Thoracic aorta (tissue), 2 donors: ENCODE measurements around the gene CHRD. TPM values are rescaled to one million over a fixed set of nuclear protein-coding genes. Genes with fewer than 3 reads are reported as not detected.

ENCODE experiments used
- ATAC-seq: fragments of 150-250 bp; one replicate; pipeline ENCODE4 v1.8.0; 2017; ENCODE audit warnings: low read depth; ENCODE audit not compliant: insufficient number of reproducible peaks, low FRiP score
- DNase-seq: peaks from one replicate; pipeline ENCODE4 v3.0.0-alpha.2; 2020; ENCODE audit warnings: low spot score
- H3K27ac ChIP-seq, 2 donors: fragments of 200-600 bp; sonication (generic); 1 replicate in 1 of 2; 2 replicates in 1 of 2; pipeline ENCODE4 v1.5.1; 2016; ENCODE audit warnings: mild to moderate bottlenecking in 2 of 2, moderate library complexity in 2 of 2
- H3K27me3 ChIP-seq: fragments of 200-600 bp; sonication (generic); replicated peaks from 2 replicates; pipeline ENCODE4 v1.6.0; 2016; ENCODE audit warnings: mild to moderate bottlenecking; ENCODE audit not compliant: insufficient read depth
- H3K36me3 ChIP-seq: fragments of 200-600 bp; sonication (generic); one replicate; pipeline ENCODE4 v1.5.1; 2016
- H3K4me1 ChIP-seq, 2 donors: fragments of 200-600 bp; sonication (generic); 1 replicate in 1 of 2; 2 replicates in 1 of 2; pipeline versions ENCODE4 v1.5.1 to v1.6.0; 2016; ENCODE audit warnings: low read depth in 2 of 2, mild to moderate bottlenecking in 1 of 2; ENCODE audit not compliant: control insufficient read depth in 1 of 2
- H3K4me3 ChIP-seq: fragments of 200-600 bp; sonication (generic); 2 replicates; pipeline ENCODE4 v1.5.1; 2016; ENCODE audit warnings: mild to moderate bottlenecking
- H3K9me3 ChIP-seq: fragments of 200-600 bp; sonication (generic); 2 replicates; pipeline ENCODE4 v1.5.1; 2016
- total RNA-seq, 2 donors: library from RNA; depleted of rRNA; stranded (reverse); fragments of >200 nt; gene quantifications; one replicate each; pipeline versions ENCODE4 v1.1.0 to v1.2.3, GENCODE V29; 2016
- TF ChIP-seq, protein P1 (sequence below): fragments of 200-600 bp; sonication (generic); IDR thresholded peaks from one replicate; pipeline ENCODE4 v1.5.1; 2019; ENCODE audit warnings: antibody characterized with exemption

Gene CHRD
- total RNA-seq, 2 donors from 2014 or later: 19.5 to 21.7 TPM

DNA sequence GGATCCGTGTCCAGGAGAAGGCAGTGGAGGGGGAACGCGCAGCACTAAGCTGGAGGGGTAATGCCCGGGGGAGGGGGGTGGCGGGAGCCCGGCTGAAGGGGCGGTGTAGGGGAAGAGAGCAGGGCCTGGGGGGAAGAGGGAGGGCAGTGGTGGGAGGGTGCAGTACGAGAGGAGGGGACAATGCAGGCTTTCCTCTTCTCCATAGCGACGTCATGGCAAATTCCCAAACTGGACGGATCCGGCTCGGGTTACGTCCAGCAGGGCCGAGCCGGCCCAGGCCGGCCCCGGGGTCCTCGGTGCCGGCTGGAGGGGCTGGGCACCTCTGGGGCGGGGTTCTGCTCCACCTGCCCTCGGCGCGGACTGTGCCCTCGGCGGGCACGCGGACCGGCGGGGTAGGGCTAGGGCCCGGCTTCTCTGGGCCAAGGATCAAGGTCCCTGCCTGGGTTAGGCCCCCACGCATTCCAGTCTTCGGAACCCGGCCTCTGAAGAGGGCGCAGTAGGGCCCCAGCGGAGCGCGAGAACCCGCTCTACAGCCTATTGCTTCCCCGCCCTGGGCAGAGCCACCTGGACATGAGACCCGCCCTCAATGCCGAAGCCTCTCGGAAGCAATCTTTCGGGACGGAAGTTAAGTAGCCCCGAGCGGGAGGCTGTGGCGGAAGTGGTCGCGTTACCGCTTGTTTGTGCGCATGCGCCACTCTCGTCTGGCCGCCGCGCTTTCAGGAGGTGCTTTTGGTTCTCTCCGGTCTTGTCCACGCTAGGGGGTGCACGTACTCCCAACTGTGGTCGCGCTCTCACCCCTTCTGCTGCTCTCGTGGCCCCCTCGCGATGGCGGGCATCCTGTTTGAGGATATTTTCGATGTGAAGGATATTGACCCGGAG lies 16.9 kb upstream of the CHRD start:
- Histone ChIP-seq H3K36me3 (peaks cover under 1% of the 10 kb centered on the region), H3K27me3 (no peaks in the 10 kb centered on the region), H3K4me1 (peaks cover 11 to 27% of the 10 kb centered on the region in 2 donors), H3K9me3 (no peaks in the 10 kb centered on the region), H3K27ac (peak overlapping the region; percentile 95 to 100), H3K4me3 (peak overlapping the region; percentile 98)
- TF ChIP-seq, protein P1, sequence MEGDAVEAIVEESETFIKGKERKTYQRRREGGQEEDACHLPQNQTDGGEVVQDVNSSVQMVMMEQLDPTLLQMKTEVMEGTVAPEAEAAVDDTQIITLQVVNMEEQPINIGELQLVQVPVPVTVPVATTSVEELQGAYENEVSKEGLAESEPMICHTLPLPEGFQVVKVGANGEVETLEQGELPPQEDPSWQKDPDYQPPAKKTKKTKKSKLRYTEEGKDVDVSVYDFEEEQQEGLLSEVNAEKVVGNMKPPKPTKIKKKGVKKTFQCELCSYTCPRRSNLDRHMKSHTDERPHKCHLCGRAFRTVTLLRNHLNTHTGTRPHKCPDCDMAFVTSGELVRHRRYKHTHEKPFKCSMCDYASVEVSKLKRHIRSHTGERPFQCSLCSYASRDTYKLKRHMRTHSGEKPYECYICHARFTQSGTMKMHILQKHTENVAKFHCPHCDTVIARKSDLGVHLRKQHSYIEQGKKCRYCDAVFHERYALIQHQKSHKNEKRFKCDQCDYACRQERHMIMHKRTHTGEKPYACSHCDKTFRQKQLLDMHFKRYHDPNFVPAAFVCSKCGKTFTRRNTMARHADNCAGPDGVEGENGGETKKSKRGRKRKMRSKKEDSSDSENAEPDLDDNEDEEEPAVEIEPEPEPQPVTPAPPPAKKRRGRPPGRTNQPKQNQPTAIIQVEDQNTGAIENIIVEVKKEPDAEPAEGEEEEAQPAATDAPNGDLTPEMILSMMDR: peak; percentile 49
- peak; percentile 77 for ATAC-seq
- DNase-seq: peak; percentile 72

DNA sequence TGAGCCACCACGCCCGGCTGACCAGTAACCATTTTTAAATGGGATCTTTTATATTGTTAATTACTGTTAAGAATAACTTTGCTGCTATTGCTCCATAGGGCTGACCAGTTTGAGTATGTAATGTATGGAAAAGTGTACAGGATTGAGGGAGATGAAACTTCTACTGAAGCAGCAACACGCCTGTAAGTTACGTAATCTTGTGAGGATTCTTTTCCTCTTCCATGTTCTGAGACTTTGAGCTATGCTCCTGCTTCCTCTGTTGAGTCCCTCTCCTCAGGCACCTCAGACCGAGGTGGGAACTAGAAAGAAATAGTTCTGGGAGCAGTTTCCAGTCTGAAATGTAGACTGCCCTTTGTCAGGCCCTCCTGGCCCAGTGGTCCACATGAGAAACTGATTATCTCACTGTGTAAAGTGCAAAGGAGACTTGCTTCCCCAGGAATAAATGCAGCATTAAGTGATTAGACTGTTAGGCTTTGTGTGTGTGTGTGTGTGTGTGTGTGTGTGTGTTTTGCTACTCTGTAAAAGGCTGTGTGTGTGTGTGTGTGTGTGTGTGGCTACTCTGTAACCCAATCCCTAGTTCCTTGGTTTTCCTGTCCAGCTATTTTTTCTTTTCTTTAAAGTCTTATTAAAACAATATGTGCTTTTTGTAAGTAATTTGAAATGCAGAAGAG lies 13.1 kb upstream of the CHRD start:
- Histone ChIP-seq H3K4me1 (peaks cover 22 to 50% of the 10 kb centered on the region in 2 donors), H3K9me3 (no peaks in the 10 kb centered on the region), H3K36me3 (no peaks in the 10 kb centered on the region), H3K27ac (no peak overlapping the region), H3K27me3 (no peaks in the 10 kb centered on the region), H3K4me3 (no peak overlapping the region)
- ATAC-seq: no peak
- TF ChIP-seq, protein P1: no peak
- DNase-seq: no peak

DNA sequence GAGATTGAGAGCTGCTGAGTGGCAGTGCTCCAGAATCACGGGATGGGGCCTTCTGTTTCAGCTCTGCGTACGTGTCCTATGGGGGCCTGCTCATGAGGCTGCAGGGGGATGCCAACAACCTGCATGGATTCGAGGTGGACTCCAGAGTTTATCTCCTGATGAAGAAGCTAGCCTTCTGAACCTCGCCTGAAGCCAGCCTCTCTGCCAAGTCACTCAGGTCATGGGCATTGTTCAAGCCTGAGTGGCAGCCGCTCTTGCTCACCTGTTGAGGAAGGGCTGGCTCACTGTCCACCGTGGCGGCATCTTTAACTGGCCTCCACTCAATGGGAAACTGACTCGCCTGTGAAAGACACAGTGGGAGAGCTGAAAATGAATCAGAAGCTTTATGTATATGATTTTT lies 11.7 kb upstream of the CHRD start:
- H3K36me3 ChIP-seq: no peaks in the 10 kb centered on the region
- TF ChIP-seq, protein P1: no peak

DNA sequence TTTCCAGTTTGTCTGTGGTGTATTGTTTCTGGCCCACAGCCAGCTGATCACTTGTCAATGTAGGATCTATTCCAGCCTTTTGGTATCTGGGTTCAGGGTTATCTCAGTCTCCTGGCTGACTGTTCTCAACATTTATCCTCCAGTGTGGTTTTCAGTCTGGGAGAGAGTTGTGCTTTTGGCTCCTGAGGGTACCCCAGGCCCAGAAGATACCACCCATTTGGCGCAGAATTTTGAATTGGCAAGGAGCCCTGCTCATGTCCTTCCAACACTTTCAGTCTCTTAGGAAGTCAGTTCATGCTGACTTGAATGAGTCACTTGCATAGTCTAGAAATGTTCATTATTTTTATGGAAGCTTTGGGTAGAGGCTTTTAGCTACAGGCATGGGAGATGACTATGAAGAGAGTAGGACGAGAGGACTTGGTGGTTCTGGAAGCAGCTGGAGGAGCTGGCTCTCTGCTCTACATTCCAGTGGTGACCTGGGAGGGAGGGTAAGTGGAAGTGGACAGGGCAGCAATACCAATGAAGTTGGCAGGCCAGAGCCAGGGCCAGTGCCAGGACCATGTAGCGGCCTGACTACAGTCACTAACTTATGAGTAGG lies 11.2 kb upstream of the CHRD start:
- Histone ChIP-seq H3K4me1 (peaks cover 20 to 47% of the 10 kb centered on the region in 2 donors), H3K27me3 (no peaks in the 10 kb centered on the region), H3K9me3 (no peaks in the 10 kb centered on the region), H3K4me3 (peak overlapping the region; percentile 16), H3K27ac (peak overlapping the region; percentile 48 to 81), H3K36me3 (no peaks in the 10 kb centered on the region)
- TF ChIP-seq, protein P1: no peak
- DNase-seq (no peak), ATAC-seq (peak; percentile 10)

More for the DNA sequence above, 11.7 kb upstream of the CHRD start:
- Histone ChIP-seq H3K4me1 (peaks cover 22 to 52% of the 10 kb centered on the region in 2 donors), H3K9me3 (no peaks in the 10 kb centered on the region), H3K27me3 (no peaks in the 10 kb centered on the region), H3K4me3 (no peak overlapping the region), H3K27ac (peak overlapping the region; percentile 48 to 81)
- ATAC-seq (no peak), DNase-seq (no peak)

DNA sequence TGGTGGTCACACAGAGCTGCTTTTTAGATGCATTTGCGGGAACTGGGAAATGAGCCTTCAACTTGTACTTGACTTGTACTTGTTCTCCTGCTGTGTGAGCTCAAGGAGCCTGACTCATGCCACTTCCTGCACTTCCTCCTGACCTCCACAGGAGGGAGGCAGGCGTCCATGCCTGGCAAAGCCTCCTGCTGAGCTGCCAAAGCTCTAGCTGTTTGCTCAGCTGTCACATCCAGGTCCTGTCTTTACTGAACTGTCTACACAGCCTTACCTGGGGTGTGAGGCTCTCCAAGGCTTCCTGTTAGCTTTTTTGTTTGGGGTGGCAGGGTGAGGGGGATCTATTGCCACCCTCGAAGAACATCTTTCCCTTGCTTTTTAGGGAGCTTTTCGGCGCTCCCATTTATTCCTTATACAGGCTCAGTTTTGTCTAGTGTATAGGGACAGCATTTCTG lies 8.3 kb upstream of the CHRD start:
- Histone ChIP-seq H3K9me3 (no peaks in the 10 kb centered on the region), H3K27me3 (no peaks in the 10 kb centered on the region), H3K27ac (peak overlapping the region in 1 of 2 donors; percentile 50), H3K36me3 (no peaks in the 10 kb centered on the region), H3K4me1 (peaks cover 18 to 37% of the 10 kb centered on the region in 2 donors), H3K4me3 (no peak overlapping the region)
- TF ChIP-seq, protein P1: peak; percentile 95
- DNase-seq (no peak), ATAC-seq (peak; percentile 66)
